Cardiac muscle cell (in vitro differentiated cells and primary cell): ENCODE results near the gene FAM219B. TPM values are rescaled to one million over a fixed set of nuclear protein-coding genes. Genes with fewer than 3 reads are reported as not detected.
A peak's percentile ranks its signal among the peaks of the same experiment; 100 is the strongest.
"Not testable (repeated sequence)": the region's sequence is repeated elsewhere in the genome, so short reads cannot be mapped to it uniquely, and the experiment has no call there.

ENCODE experiments used
- DNase-seq, 2 donors: peaks; one replicate each; pipeline versions ENCODE4 v3.0.0 to v3.0.0-alpha.2; 2010 to 2017; ENCODE audit warnings: low read depth in 1 of 2, low spot score in 1 of 2
- H3K27ac ChIP-seq: fragments of 200-600 bp; sonication (generic); 2 replicates; pipeline ENCODE4 v1.5.1; 2016
- H3K27me3 ChIP-seq: fragments of 200-600 bp; sonication (generic); 2 replicates; pipeline ENCODE4 v1.6.0; 2016; ENCODE audit warnings: control low read depth
- H3K36me3 ChIP-seq: fragments of 200-600 bp; sonication (generic); 2 replicates; pipeline ENCODE4 v1.5.1; 2016; ENCODE audit warnings: control low read depth
- H3K4me1 ChIP-seq: fragments of 200-600 bp; sonication (generic); 2 replicates; pipeline ENCODE4 v1.8.1; 2017; ENCODE audit warnings: low read depth, mild to moderate bottlenecking, mixed run types
- H3K4me3 ChIP-seq: fragments of 200-600 bp; sonication (generic); 2 replicates; pipeline ENCODE4 v1.5.1; 2016; ENCODE audit warnings: mild to moderate bottlenecking
- H3K9me3 ChIP-seq: fragments of 200-600 bp; sonication (generic); 2 replicates; pipeline ENCODE4 v1.5.1; 2017; ENCODE audit warnings: low read depth, mild to moderate bottlenecking, control low read depth
- polyA plus RNA-seq: library from polyadenylated mRNA; unstranded; fragments of >200 nt; fragmentation: Nextera tagmentation; extraction: Ambion mirVana; gene quantifications from 2 replicates; pipeline ENCODE4 v1.2.1, GENCODE V29; 2016
- total RNA-seq: library from RNA; depleted of rRNA; stranded (reverse); fragments of >200 nt; gene quantifications from 2 replicates; pipeline ENCODE4 v1.2.3, GENCODE V29; 2016
- TF ChIP-seq, protein P1 (sequence below): IDR thresholded peaks from 2 replicates; pipeline ENCODE4 v1.5.1; 2012; ENCODE audit warnings: low read depth, mild to moderate bottlenecking, low read length

FAM219B gene
- total and polyA plus RNA-seq, 2 experiments from 2014 or later, result 107 to 168 TPM

DNA sequence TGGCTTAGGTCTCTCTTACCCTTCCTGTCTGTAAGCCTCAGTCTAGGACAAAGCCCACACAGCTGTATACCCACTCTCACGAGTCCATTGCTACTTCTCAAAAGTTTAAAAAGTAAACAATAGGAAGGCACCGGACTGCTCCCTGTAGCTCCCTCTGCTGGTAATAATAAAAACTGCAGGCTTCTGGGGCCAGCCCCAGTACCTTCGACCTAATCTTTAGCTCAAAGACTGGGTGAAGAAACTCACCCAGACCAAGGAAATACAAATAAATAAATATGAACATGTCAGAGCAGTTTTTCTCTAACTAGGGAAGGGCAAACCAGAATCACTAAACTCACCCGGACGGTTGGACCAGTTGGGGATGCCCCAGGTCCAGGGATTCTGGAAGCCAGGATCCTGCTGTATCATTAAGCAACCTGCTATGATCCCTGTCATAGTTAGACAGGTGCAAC, 5.0 kb downstream of the FAM219B start:
- Histone ChIP-seq H3K36me3 (peaks cover 41% of the 10 kb centered on the region), H3K27ac (no peak overlapping the region), H3K4me3 (no peak overlapping the region), H3K4me1 (peaks cover 8% of the 10 kb centered on the region), H3K9me3 (no peaks in the 10 kb centered on the region), H3K27me3 (no peaks in the 10 kb centered on the region)
- TF ChIP-seq, protein P1, sequence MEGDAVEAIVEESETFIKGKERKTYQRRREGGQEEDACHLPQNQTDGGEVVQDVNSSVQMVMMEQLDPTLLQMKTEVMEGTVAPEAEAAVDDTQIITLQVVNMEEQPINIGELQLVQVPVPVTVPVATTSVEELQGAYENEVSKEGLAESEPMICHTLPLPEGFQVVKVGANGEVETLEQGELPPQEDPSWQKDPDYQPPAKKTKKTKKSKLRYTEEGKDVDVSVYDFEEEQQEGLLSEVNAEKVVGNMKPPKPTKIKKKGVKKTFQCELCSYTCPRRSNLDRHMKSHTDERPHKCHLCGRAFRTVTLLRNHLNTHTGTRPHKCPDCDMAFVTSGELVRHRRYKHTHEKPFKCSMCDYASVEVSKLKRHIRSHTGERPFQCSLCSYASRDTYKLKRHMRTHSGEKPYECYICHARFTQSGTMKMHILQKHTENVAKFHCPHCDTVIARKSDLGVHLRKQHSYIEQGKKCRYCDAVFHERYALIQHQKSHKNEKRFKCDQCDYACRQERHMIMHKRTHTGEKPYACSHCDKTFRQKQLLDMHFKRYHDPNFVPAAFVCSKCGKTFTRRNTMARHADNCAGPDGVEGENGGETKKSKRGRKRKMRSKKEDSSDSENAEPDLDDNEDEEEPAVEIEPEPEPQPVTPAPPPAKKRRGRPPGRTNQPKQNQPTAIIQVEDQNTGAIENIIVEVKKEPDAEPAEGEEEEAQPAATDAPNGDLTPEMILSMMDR, result peak; percentile 89
- peak; percentile 62 to 70 for DNase-seq

DNA sequence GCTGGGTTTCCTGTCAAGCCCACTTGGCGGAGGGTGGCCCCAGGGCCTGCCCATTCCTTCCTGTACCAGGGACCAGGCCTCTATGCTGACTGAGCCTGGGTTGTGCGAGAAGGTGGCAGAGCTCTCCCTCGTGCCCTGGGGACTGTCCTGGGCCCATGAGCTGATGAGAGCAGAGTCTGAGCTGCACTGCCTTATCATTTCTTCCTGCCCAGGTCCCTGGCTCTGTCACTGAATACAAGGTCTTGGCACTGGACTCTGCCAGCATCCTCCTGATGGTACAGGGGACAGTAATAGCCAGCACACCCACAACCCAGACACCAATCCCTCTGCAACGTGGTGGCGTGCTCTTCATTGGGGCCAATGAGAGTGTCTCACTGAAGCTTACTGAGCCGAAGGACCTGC, 9.3 kb downstream of the FAM219B start:
- H3K9me3 ChIP-seq, result no peaks in the 10 kb centered on the region
- H3K36me3 ChIP-seq, result peaks cover 26% of the 10 kb centered on the region
- no peak overlapping the region for H3K4me3 ChIP-seq
- DNase-seq, result no peak
- peak overlapping the region; percentile 28 for H3K27ac ChIP-seq
- H3K4me1 ChIP-seq, result no peaks in the 10 kb centered on the region
- TF ChIP-seq, protein P1, result no peak
- H3K27me3 ChIP-seq, result no peaks in the 10 kb centered on the region

DNA sequence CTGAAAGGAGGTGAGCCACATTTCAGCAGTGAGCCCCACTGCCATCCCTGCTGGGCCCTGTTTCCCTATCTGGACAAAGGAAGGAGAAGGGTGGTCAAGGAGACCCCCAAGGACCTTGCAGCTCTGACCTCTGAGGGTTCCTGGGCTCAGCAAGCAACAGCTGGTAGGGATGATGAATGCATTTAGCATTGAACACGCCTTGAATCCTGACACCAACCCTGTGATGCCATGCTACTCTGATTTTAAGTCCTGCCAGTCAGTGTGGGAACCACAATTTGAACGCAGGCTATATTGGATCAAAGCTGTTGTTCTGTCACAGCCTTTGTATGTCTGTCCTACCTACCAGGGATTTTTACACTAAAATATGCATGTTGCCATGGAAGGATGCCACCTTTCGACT, 10.3 kb downstream of the FAM219B start:
- H3K27ac ChIP-seq, result no peak overlapping the region
- H3K4me1 ChIP-seq, result no peaks in the 10 kb centered on the region
- no peaks in the 10 kb centered on the region for H3K9me3 ChIP-seq
- H3K27me3 ChIP-seq, result no peaks in the 10 kb centered on the region
- no peak for DNase-seq
- H3K36me3 ChIP-seq, result peaks cover 23% of the 10 kb centered on the region
- H3K4me3 ChIP-seq, result no peak overlapping the region
- TF ChIP-seq, protein P1, result no peak

DNA sequence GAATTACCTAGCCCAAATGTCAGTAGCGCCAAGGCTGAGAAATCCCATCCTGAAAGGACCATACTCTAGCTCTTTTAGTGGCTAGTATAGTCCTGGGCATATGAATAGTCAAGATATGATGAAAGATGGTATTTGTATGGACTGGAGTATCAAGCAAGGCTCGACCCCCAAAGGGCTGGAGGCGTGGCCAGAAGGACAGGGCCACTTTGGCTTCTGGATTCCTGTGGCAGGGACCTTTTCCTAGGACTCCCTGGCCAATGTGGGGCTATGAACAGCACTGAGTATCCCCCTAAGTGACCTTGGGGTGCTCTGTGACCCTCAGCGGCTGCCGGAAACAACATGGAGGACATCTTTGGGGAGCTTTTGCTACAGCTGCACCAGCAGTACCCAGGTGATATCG, 10.8 kb downstream of the FAM219B start:
- Histone ChIP-seq H3K27ac (no peak overlapping the region), H3K4me3 (no peak overlapping the region), H3K9me3 (no peaks in the 10 kb centered on the region), H3K4me1 (peaks cover 2% of the 10 kb centered on the region), H3K36me3 (peaks cover 20% of the 10 kb centered on the region), H3K27me3 (no peaks in the 10 kb centered on the region)
- TF ChIP-seq, protein P1, result no peak
- no peak for DNase-seq

DNA sequence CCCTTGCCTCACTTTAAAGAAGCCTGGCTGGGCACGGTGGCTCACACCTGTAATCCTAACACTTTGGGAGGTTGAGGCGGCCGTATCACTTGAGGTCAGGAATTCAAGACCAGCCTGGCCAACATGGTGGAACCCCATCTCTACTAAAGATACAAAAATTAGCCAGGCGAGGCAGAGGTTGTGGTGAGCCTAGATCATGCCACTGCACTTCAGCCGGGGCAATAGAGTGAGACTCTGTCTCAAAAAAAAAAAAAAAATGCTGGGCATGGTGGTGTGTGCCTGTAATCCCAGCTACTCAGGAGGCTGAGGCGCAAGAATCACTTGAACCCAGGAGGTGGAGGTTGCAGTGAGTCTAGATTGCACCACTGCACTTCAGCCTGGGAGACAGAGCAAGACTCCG, 12.3 kb downstream of the FAM219B start:
- H3K27me3 ChIP-seq, H3K9me3 ChIP-seq, H3K27ac ChIP-seq, H3K4me3 ChIP-seq, H3K36me3 ChIP-seq, H3K4me1 ChIP-seq, DNase-seq: not testable (repeated sequence)

DNA sequence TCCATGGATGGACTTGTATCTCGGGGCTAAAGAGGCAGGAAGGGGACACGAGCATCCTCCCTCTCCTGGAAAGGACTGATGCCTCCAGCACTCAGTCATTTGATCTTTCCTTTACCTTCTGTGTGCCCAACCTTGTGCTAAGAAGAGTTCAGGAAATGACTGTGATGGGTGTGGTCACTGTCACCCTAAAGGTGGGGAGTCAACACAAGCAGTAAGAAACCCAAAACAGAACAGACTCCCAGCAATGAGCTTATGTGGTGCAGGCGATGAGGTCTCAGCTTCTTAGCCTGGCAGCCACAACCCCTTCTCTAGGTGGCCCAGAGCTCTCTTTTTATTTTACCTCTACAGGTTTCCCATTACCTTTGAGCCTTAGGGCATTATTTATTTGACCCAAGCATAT, 13.0 kb downstream of the FAM219B start:
- Histone ChIP-seq H3K36me3 (peaks cover 5% of the 10 kb centered on the region), H3K4me1 (peaks cover 12% of the 10 kb centered on the region), H3K27me3 (no peaks in the 10 kb centered on the region), H3K4me3 (no peak overlapping the region), H3K9me3 (no peaks in the 10 kb centered on the region), H3K27ac (no peak overlapping the region)
- DNase-seq, result no peak
- TF ChIP-seq, protein P1, result no peak
